Measurements from ENCODE around the gene XYLT1. TPM values are rescaled to one million over a fixed set of nuclear protein-coding genes. Genes with fewer than 3 reads are reported as not detected.

Gene XYLT1
- total RNA-seq, 1 experiment from 2014 or later, result 1.7 TPM

- no peaks in the 10 kb centered on the region for H3K9me2 ChIP-seq (ENCODE audit: insufficient read depth)
- no peak for DNase-seq
- H3K79me2 ChIP-seq (ENCODE audit: low read depth), result no peaks in the 10 kb centered on the region
- no peak overlapping the region for H3K27ac ChIP-seq
- H3K4me1 ChIP-seq (replicated peaks; ENCODE audit: insufficient read depth), result no peaks in the 10 kb centered on the region
- H3F3A ChIP-seq (ENCODE audit: insufficient read depth, low read depth), result no peaks in the 10 kb centered on the region
- no peaks in the 10 kb centered on the region for H3K9me3 ChIP-seq (ENCODE audit: insufficient read depth, low read depth)
- ChIA-PET CTCF (no interaction called here), POLR2A (ENCODE audit: unreplicated experiment) (no interaction called here)
- H2AFZ ChIP-seq, result no peak overlapping the region
- no peaks in the 10 kb centered on the region for H4K20me1 ChIP-seq (ENCODE audit: insufficient read depth)
- peaks cover 22% of the 10 kb centered on the region for H3K27me3 ChIP-seq (ENCODE audit: insufficient read depth, low read depth)
- H3K36me3 ChIP-seq (ENCODE audit: low read depth), result no peaks in the 10 kb centered on the region
- no peak overlapping the region for H3K4me3 ChIP-seq
- intact Hi-C loops (cut with micrococcal nuclease; ENCODE audit: unreplicated experiment), result no loop called here
- BruUV-seq (replicated peaks), result no TSS peak
- no peak overlapping the region for H3K4me2 ChIP-seq
- no peak for TF ChIP-seq CTCF (conservative IDR thresholded peaks at IDR 0.05)
- TF ChIP-seq EZH2 (IDR thresholded peaks at IDR 0.05; ENCODE audit: low read depth), result no peak
Measured at GRCh38 chr16:17070882-17071592, 399.7 kb downstream of the XYLT1 start.

GRCh38 chr16:17069681-17070080 is 401.1 kb downstream of the XYLT1 start:
- BruUV-seq (replicated peaks), result no TSS peak
- Histone ChIP-seq H3K27ac (no peak overlapping the region), H3F3A (ENCODE audit: insufficient read depth, low read depth) (no peaks in the 10 kb centered on the region), H2AFZ (no peak overlapping the region), H3K4me3 (no peak overlapping the region), H3K4me2 (no peak overlapping the region), H3K27me3 (ENCODE audit: insufficient read depth, low read depth) (peaks cover 14% of the 10 kb centered on the region), H3K4me1 (replicated peaks; ENCODE audit: insufficient read depth) (no peaks in the 10 kb centered on the region), H4K20me1 (ENCODE audit: insufficient read depth) (no peaks in the 10 kb centered on the region), H3K79me2 (ENCODE audit: low read depth) (no peaks in the 10 kb centered on the region), H3K9me2 (ENCODE audit: insufficient read depth) (no peaks in the 10 kb centered on the region), H3K36me3 (ENCODE audit: low read depth) (no peaks in the 10 kb centered on the region), H3K9me3 (ENCODE audit: insufficient read depth, low read depth) (no peaks in the 10 kb centered on the region)
- intact Hi-C loops (cut with micrococcal nuclease; ENCODE audit: unreplicated experiment), result no loop called here
- no peak for DNase-seq
- ChIA-PET CTCF (no interaction called here), POLR2A (ENCODE audit: unreplicated experiment) (no interaction called here)
- TF ChIP-seq EZH2 (IDR thresholded peaks at IDR 0.05; ENCODE audit: low read depth) (no peak), CTCF (conservative IDR thresholded peaks at IDR 0.05) (no peak)

- H3K9me2 ChIP-seq (ENCODE audit: insufficient read depth), result no peaks in the 10 kb centered on the region
- no peaks in the 10 kb centered on the region for H3K4me1 ChIP-seq (replicated peaks; ENCODE audit: insufficient read depth)
- CTCF ChIA-PET, result no interaction called here
- H3K9me3 ChIP-seq (ENCODE audit: insufficient read depth, low read depth), result no peaks in the 10 kb centered on the region
- no peaks in the 10 kb centered on the region for H3K36me3 ChIP-seq (ENCODE audit: low read depth)
- H3K27me3 ChIP-seq (ENCODE audit: insufficient read depth, low read depth), result peaks cover 21% of the 10 kb centered on the region
- H3K4me2 ChIP-seq, result no peak overlapping the region
- intact Hi-C loops (cut with micrococcal nuclease; ENCODE audit: unreplicated experiment), result no loop called here
- no peaks in the 10 kb centered on the region for H3F3A ChIP-seq (ENCODE audit: insufficient read depth, low read depth)
- H3K27ac ChIP-seq, result no peak overlapping the region
- no peak overlapping the region for H2AFZ ChIP-seq
- no peak overlapping the region for H3K4me3 ChIP-seq
- H3K79me2 ChIP-seq (ENCODE audit: low read depth), result no peaks in the 10 kb centered on the region
- TF ChIP-seq CTCF (conservative IDR thresholded peaks at IDR 0.05) (no peak), EZH2 (IDR thresholded peaks at IDR 0.05; ENCODE audit: low read depth) (no peak)
- no TSS peak for BruUV-seq (replicated peaks)
- POLR2A ChIA-PET (ENCODE audit: unreplicated experiment), result no interaction called here
- DNase-seq, result no peak
- no peaks in the 10 kb centered on the region for H4K20me1 ChIP-seq (ENCODE audit: insufficient read depth)
Measured at GRCh38 chr16:17068524-17068923, 402.2 kb downstream of the XYLT1 start.

Data from PC-9 (cell line).